ENCODE measurements around the gene CNTNAP5.

DNA sequence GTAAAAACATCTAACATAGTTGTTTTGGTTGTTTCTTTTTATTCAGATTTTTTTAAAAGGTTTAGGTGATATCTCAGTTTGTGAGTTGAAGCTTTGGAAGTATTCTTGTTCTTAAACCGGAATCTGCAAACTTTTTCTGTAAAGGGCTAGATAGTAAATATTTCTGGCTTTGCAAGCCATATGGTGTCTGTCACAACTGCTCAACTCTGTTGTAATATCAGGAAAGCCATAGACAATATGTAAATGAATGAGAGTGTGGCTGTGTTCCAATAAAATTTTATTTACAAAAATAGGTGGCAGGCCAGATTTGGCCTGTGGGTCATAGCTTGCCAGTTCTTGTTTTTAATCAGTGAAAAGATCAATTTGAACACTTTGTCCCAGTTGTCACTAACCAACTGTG lies 134.1 kb downstream of the CNTNAP5 start:
- TF ChIP-seq, protein P1, sequence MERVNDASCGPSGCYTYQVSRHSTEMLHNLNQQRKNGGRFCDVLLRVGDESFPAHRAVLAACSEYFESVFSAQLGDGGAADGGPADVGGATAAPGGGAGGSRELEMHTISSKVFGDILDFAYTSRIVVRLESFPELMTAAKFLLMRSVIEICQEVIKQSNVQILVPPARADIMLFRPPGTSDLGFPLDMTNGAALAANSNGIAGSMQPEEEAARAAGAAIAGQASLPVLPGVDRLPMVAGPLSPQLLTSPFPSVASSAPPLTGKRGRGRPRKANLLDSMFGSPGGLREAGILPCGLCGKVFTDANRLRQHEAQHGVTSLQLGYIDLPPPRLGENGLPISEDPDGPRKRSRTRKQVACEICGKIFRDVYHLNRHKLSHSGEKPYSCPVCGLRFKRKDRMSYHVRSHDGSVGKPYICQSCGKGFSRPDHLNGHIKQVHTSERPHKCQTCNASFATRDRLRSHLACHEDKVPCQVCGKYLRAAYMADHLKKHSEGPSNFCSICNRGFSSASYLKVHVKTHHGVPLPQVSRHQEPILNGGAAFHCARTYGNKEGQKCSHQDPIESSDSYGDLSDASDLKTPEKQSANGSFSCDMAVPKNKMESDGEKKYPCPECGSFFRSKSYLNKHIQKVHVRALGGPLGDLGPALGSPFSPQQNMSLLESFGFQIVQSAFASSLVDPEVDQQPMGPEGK (CRISPR knock-in tag; IDR thresholded peaks at IDR 0.05; ENCODE audit: borderline replicate concordance), result no peak
- TF ChIP-seq ESRRG (CRISPR knock-in tag; IDR thresholded peaks at IDR 0.05) (no peak), RARB (CRISPR knock-in tag; IDR thresholded peaks at IDR 0.05) (no peak), ARNTL (CRISPR knock-in tag; IDR thresholded peaks at IDR 0.05; ENCODE audit: borderline replicate concordance, low read depth) (no peak), ISL1 (CRISPR knock-in tag; IDR thresholded peaks at IDR 0.05) (no peak), ZFP3 (CRISPR knock-in tag; IDR thresholded peaks at IDR 0.05) (no peak), ZC3H10 (CRISPR knock-in tag; IDR thresholded peaks at IDR 0.05) (no peak), POU6F1 (CRISPR knock-in tag; IDR thresholded peaks at IDR 0.05; ENCODE audit: borderline replicate concordance, low read depth) (no peak)

Data from SK-N-SH treated with all-trans-retinoic acid at 6 μM for 48 hours (cell line).